Kidney (tissue), 14 donors: ENCODE measurements around the gene SDK1. TPM values are rescaled to one million over a fixed set of nuclear protein-coding genes. Genes with fewer than 3 reads are reported as not detected.

ENCODE experiments used
- DNase-seq, 5 donors: peaks; one replicate each; pipeline ENCODE4 v3.0.0-alpha.2; 2013 to 2020
- FAIRE-seq: peaks from 2 replicates; lab custom pipeline; 2012; peaks lifted over from hg19 to GRCh38; lab: Jason Lieb, UNC
- H3K27ac ChIP-seq, 2 donors: one replicate each; pipeline ENCODE4 v1.7.0; 2013; ENCODE audit warnings: low read depth in 2 of 2, low read length in 2 of 2, inconsistent platforms in 1 of 2
- H3K27me3 ChIP-seq: one replicate; pipeline ENCODE4 v1.7.1; 2013; ENCODE audit warnings: low read length, inconsistent platforms; ENCODE audit not compliant: control insufficient read depth, insufficient read depth
- H3K36me3 ChIP-seq, 3 donors: one replicate each; pipeline versions ENCODE4 v1.7.0 to v1.7.1; 2013; ENCODE audit warnings: low read length in 3 of 3, control low read depth in 1 of 3, inconsistent platforms in 1 of 3; ENCODE audit not compliant: insufficient read depth in 3 of 3, control insufficient read depth in 2 of 3
- H3K4me1 ChIP-seq, 3 donors: one replicate each; pipeline versions ENCODE4 v1.7.0 to v1.7.1; 2013; ENCODE audit warnings: low read length in 3 of 3, inconsistent platforms in 1 of 3, low read depth in 1 of 3; ENCODE audit not compliant: control insufficient read depth in 2 of 3, insufficient read depth in 2 of 3
- H3K4me3 ChIP-seq, 3 donors: one replicate each; pipeline versions ENCODE4 v1.7.0 to v1.8.1; 2013; ENCODE audit warnings: low read length in 3 of 3, control low read depth in 1 of 3, inconsistent platforms in 1 of 3
- H3K9ac ChIP-seq, 3 donors: one replicate each; pipeline versions ENCODE4 v1.7.0 to v1.7.1; 2013; ENCODE audit warnings: low read length in 3 of 3, control low read depth in 1 of 3, inconsistent platforms in 1 of 3
- H3K9me3 ChIP-seq, 3 donors: one replicate each; pipeline versions ENCODE4 v1.7.0 to v1.7.1; 2013; ENCODE audit warnings: low read length in 3 of 3, control low read depth in 1 of 3, inconsistent platforms in 1 of 3; ENCODE audit not compliant: control insufficient read depth in 2 of 3, insufficient read depth in 1 of 3
- intact Hi-C: fragments of 100-400 bp; cut with DNase I; formaldehyde crosslinking; loops from one replicate; pipeline ENCODE4 v1.11.1; 2022
- polyA plus RNA-seq: library from polyadenylated mRNA; stranded (reverse); fragments of 350-450 nt; fragmentation: Illumina TruSeq; extraction: RNeasy Lipid Tissue Mini Kit (QIAGEN cat#74804); gene quantifications from one replicate; pipeline ENCODE4 v1.2.3, GENCODE V29; 2014; ENCODE audit warnings: low read depth, low replicate concordance; ENCODE audit not compliant: insufficient read depth
- total RNA-seq: library from RNA; stranded (reverse); fragmentation: NEBNext Ultra II Directional; extraction: Animal tissue kit (Norgen Biotek cat#: 25700); gene quantifications from one replicate; pipeline ENCODE4 v1.2.1, GENCODE V29; 2021
- TF ChIP-seq, protein P1 (sequence below): IDR thresholded peaks from 3 replicates; pipeline ENCODE4 v1.5.1; 2012; ENCODE audit warnings: mild to moderate bottlenecking, moderate library complexity, borderline replicate concordance; ENCODE audit not compliant: insufficient read depth; ENCODE audit errors: extremely low read depth
- donor health status: control.
- donor health status: control.
- donor health status: control.
- donor health status: control.
- donor health status: control.
- donor health status: DM: yes; HTN: yes; CAD: no.
- donor health status: Normal renal cell carcinoma (clear cell type).

The SDK1 gene
- total and polyA plus RNA-seq, 2 donors from 2014 or later = 2.0 to 38.3 TPM

DNA sequence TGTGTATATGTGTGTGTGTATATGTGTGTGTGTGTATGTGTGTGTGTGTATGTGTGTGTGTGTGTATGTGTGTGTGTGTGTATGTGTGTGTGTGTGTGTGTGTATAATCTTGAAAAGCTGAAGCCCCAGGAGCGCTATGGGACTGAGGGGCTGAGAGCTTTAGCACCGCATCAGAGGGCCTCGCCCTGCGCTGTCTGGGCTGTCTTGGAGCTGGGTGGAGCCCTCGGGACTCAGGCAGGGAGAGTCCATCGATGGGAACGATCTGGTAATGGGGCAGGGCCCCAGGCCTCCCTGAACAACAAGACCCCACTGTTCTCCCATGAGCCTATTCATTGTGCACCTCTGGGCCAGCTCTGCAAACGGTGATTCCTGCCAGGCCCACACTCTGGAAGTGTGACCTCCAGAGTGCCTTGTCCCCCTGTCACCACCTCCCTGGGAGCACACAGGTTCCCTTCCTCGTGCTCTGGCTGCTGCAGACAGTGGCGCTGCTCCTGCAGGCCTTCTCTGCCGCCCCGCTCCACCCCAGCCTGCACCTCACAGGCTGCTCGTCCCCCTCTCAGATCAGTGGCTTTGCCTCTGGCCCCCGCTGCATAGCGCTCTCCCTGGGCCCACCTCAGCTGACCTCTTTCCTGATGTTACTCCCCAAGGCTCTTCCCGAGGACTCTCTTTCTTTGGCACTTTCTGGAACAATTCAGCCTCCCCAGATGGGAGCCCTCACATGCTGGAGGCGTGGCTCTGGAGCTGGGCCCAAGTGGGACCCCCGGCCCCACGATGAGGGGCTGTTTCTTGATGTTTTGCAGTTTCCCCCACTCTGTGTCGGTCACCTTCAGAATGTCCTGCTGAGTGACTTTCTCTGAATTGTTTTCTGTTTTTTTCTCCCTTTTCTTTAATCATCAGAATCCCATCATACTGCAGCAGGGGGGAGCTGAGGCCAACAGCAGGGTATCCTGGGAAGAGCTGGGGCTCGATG lies 838.9 kb downstream of the SDK1 start:
- TF ChIP-seq, protein P1, sequence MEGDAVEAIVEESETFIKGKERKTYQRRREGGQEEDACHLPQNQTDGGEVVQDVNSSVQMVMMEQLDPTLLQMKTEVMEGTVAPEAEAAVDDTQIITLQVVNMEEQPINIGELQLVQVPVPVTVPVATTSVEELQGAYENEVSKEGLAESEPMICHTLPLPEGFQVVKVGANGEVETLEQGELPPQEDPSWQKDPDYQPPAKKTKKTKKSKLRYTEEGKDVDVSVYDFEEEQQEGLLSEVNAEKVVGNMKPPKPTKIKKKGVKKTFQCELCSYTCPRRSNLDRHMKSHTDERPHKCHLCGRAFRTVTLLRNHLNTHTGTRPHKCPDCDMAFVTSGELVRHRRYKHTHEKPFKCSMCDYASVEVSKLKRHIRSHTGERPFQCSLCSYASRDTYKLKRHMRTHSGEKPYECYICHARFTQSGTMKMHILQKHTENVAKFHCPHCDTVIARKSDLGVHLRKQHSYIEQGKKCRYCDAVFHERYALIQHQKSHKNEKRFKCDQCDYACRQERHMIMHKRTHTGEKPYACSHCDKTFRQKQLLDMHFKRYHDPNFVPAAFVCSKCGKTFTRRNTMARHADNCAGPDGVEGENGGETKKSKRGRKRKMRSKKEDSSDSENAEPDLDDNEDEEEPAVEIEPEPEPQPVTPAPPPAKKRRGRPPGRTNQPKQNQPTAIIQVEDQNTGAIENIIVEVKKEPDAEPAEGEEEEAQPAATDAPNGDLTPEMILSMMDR = no peak
- peak in 1 of 5 donors; percentile 52 for DNase-seq
- H3K36me3 ChIP-seq = no peaks in the 10 kb centered on the region

DNA sequence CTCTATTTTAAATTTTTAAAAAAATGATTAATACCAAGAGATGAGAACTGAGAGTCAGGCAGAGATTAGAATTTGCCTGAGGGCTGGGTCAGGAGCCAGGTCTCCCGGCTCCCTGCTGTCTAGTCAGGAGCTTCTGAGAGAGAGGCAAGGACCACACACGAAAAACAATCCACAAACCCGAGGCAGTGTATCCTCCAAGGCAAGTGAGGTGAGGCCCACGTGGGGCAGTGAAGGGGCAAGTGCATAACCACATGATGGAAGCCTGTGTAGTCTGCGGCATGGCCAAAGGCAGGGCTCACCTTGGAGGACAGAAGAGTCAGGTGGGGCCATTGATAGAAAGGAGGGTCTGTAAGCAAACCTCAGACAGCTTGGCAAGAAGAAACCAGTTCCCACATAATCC lies 839.9 kb downstream of the SDK1 start:
- Histone ChIP-seq H3K27me3 (no peaks in the 10 kb centered on the region), H3K4me3 (no peak overlapping the region), H3K9me3 (no peaks in the 10 kb centered on the region), H3K36me3 (no peaks in the 10 kb centered on the region), H3K4me1 (peaks cover 0 to 3% (median 0%) of the 10 kb centered on the region in 3 donors), H3K9ac (no peak overlapping the region), H3K27ac (no peak overlapping the region)
- TF ChIP-seq, protein P1 = no peak
- no peak for FAIRE-seq
- intact Hi-C loops = no loop called here
- peak in 1 of 5 donors; percentile 54 for DNase-seq

More for the DNA sequence above, 838.9 kb downstream of the SDK1 start:
- Histone ChIP-seq H3K9ac (no peak overlapping the region), H3K4me3 (no peak overlapping the region), H3K27ac (no peak overlapping the region), H3K27me3 (no peaks in the 10 kb centered on the region), H3K9me3 (no peaks in the 10 kb centered on the region), H3K4me1 (no peaks in the 10 kb centered on the region)
- intact Hi-C loops = no loop called here
- FAIRE-seq = no peak

GRCh38 chr7:4143006-4143405 lies 842.0 kb downstream of the SDK1 start:
- peak in 1 of 5 donors; percentile 47 for DNase-seq
- TF ChIP-seq, protein P1 = no peak
- intact Hi-C loops = no loop called here
- Histone ChIP-seq H3K9me3 (no peaks in the 10 kb centered on the region), H3K4me1 (peaks cover 0 to 3% (median 0%) of the 10 kb centered on the region in 3 donors), H3K36me3 (no peaks in the 10 kb centered on the region), H3K4me3 (no peak overlapping the region), H3K9ac (no peak overlapping the region), H3K27ac (no peak overlapping the region), H3K27me3 (no peaks in the 10 kb centered on the region)
- FAIRE-seq = no peak
